ENCODE measurements around the gene SPPL3.

GRCh38 chr12:120861074-120861795 is 42.9 kb downstream of the SPPL3 start:
- TF ChIP-seq ZXDB (tag by site-specific recombination; IDR thresholded peaks at IDR 0.05) (no peak), ZNF558 (tag by site-specific recombination; IDR thresholded peaks at IDR 0.05) (no peak), ZNF600 (tag by site-specific recombination; IDR thresholded peaks at IDR 0.05) (no peak), YY1 (tag by site-specific recombination; IDR thresholded peaks at IDR 0.05) (no peak), ZNF18 (tag by site-specific recombination; IDR thresholded peaks at IDR 0.05) (no peak), ZNF248 (tag by site-specific recombination; IDR thresholded peaks at IDR 0.05) (no peak), REST (tag by site-specific recombination; IDR thresholded peaks at IDR 0.05) (no peak), ZNF571 (tag by site-specific recombination; IDR thresholded peaks at IDR 0.05) (no peak), ZNF843 (tag by site-specific recombination; IDR thresholded peaks at IDR 0.05) (no peak), ZNF692 (tag by site-specific recombination; IDR thresholded peaks at IDR 0.05) (no peak), KLF9 (tag by site-specific recombination; IDR thresholded peaks at IDR 0.05; ENCODE audit: low read depth) (no peak), REPIN1 (tag by site-specific recombination; IDR thresholded peaks at IDR 0.05; ENCODE audit: low read depth) (no peak)
- TF ChIP-seq, protein P1, sequence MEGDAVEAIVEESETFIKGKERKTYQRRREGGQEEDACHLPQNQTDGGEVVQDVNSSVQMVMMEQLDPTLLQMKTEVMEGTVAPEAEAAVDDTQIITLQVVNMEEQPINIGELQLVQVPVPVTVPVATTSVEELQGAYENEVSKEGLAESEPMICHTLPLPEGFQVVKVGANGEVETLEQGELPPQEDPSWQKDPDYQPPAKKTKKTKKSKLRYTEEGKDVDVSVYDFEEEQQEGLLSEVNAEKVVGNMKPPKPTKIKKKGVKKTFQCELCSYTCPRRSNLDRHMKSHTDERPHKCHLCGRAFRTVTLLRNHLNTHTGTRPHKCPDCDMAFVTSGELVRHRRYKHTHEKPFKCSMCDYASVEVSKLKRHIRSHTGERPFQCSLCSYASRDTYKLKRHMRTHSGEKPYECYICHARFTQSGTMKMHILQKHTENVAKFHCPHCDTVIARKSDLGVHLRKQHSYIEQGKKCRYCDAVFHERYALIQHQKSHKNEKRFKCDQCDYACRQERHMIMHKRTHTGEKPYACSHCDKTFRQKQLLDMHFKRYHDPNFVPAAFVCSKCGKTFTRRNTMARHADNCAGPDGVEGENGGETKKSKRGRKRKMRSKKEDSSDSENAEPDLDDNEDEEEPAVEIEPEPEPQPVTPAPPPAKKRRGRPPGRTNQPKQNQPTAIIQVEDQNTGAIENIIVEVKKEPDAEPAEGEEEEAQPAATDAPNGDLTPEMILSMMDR (tag by site-specific recombination; IDR thresholded peaks at IDR 0.05), result no peak

Data from HEK293 (cell line).